ENCODE data around the gene DDIAS.

DNA sequence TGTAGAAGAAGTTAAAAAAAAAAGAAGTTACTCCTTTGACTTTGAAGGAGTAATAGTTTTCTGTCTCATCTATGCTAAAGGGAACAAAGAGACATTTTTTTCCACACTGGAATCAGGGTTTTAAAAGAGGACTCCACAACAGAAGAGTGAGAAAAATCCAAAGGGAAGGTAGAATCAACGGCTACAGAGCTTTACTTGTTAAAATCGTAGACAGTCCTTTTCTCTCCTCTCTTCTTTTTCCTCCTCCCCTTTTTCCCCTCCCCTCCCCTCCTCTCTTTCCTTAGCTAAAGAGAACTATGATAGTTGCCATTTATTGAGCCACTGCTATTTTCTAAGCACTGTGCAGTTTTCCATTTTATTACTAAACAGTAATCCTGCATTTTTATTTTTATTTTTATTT is 29.2 kb downstream of the DDIAS start:
- TF ChIP-seq CEBPB (IDR thresholded peaks at IDR 0.05; ENCODE audit: low read depth) = no peak
- no peak for TF ChIP-seq POLR2A (IDR thresholded peaks at IDR 0.05; ENCODE audit: borderline replicate concordance, extremely low read depth, insufficient read depth, insufficient read length)
- TF ChIP-seq, protein P1, sequence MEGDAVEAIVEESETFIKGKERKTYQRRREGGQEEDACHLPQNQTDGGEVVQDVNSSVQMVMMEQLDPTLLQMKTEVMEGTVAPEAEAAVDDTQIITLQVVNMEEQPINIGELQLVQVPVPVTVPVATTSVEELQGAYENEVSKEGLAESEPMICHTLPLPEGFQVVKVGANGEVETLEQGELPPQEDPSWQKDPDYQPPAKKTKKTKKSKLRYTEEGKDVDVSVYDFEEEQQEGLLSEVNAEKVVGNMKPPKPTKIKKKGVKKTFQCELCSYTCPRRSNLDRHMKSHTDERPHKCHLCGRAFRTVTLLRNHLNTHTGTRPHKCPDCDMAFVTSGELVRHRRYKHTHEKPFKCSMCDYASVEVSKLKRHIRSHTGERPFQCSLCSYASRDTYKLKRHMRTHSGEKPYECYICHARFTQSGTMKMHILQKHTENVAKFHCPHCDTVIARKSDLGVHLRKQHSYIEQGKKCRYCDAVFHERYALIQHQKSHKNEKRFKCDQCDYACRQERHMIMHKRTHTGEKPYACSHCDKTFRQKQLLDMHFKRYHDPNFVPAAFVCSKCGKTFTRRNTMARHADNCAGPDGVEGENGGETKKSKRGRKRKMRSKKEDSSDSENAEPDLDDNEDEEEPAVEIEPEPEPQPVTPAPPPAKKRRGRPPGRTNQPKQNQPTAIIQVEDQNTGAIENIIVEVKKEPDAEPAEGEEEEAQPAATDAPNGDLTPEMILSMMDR (IDR thresholded peaks at IDR 0.05 in 2 of 3, conservative IDR thresholded peaks at IDR 0.05 in 1 of 3; ENCODE audit: borderline replicate concordance in 1 of 3, insufficient read depth in 1 of 3, low read depth in 2 of 3, low read length in 2 of 3) = no peak
- TF ChIP-seq EZH2 (IDR thresholded peaks at IDR 0.05) = no peak

All from HCT116 (cell line).